HCT116 (cell line): ENCODE measurements around the gene ANXA4. TPM values are rescaled to one million over a fixed set of nuclear protein-coding genes. Genes with fewer than 3 reads are reported as not detected.

ENCODE experiments used
- ATAC-seq: fragments of 200-7000 bp; cut with Tn5 transposase; 2 replicates; pipeline ENCODE4 v1.9.1; 2020; ENCODE audit warnings: mild to moderate bottlenecking, moderate library complexity
- BruUV-seq: library from RNA; stranded (reverse); fragments of 400-500 nt; replicated peaks from 2 replicates; lab custom pipeline; 2021; lab: Mats Ljungman, UMichigan
- CTCF ChIA-PET: fragments of 300-600 bp; sonication (Branson Sonifier 250); formaldehyde crosslinking; loops from one replicate; lab custom pipeline; 2021; ENCODE audit warnings: antibody characterized with exemption; lab: Charles Lee
- POLR2A ChIA-PET: fragments of 300-600, 350-600 bp; sonication (Branson Sonifier 250); formaldehyde crosslinking; loops from one replicate; lab custom pipeline; 2021; ENCODE audit warnings: antibody characterized with exemption; lab: Charles Lee
- RAD21 ChIA-PET, 2 experiments: fragments of 300-600 bp; sonication (Branson Sonifier 250); formaldehyde crosslinking; loops; one replicate each; lab custom pipeline; 2023; ENCODE audit warnings: low total read pairs in 2 of 2; ENCODE audit not compliant: uncharacterized antibody in 2 of 2, unreplicated experiment in 2 of 2, low non-redundant PET in 1 of 2; lab: Charles Lee
- DNase-seq: peaks from one replicate; pipeline ENCODE4 v3.0.0-alpha.2; 2010; ENCODE audit warnings: low read depth, low spot score
- H2AFZ ChIP-seq: fragments of 200-600 bp; shearing (Covaris generic), sonication (generic); 2 replicates; pipeline ENCODE4 v1.6.1; 2017; ENCODE audit warnings: low read depth, mixed run types, mixed read lengths, antibody characterized with exemption, low read length; ENCODE audit not compliant: poor library complexity, severe bottlenecking
- H3K27ac ChIP-seq: 2 replicates; pipeline ENCODE4 v1.5.1; 2012; ENCODE audit warnings: low read depth, low read length
- H3K27me3 ChIP-seq: fragments of 200-600 bp; sonication (generic); 2 replicates; pipeline ENCODE4 v1.6.1; 2016; ENCODE audit warnings: mixed run types, low read length, mixed read lengths; ENCODE audit not compliant: insufficient read depth
- H3K36me3 ChIP-seq, 2 experiments: fragments of 200-500 bp in 1 of 2; fragments of 200-600 bp in 1 of 2; sonication (Bioruptor generic) in 1 of 2; sonication (generic) in 1 of 2; 2 replicates each; pipeline versions ENCODE4 v1.5.1 to v1.6.1; 2014 to 2016; ENCODE audit warnings: low read length in 2 of 2, inconsistent platforms in 1 of 2, mixed read lengths in 1 of 2, mixed run types in 1 of 2; ENCODE audit not compliant: insufficient read depth in 2 of 2, control insufficient read depth in 1 of 2
- H3K4me1 ChIP-seq, 2 experiments: fragments of 200-600 bp in 1 of 2; sonication (generic) in 1 of 2; 2 replicates each; pipeline versions ENCODE4 v1.5.1 to v1.6.1; 2012 to 2017; ENCODE audit warnings: low read length in 2 of 2, inconsistent platforms in 1 of 2, mild to moderate bottlenecking in 1 of 2, mixed read lengths in 1 of 2, mixed run types in 1 of 2, moderate library complexity in 1 of 2; ENCODE audit not compliant: insufficient read depth in 2 of 2, control insufficient read depth in 1 of 2
- H3K4me2 ChIP-seq: fragments of 200-600 bp; sonication (generic); 2 replicates; pipeline ENCODE4 v1.6.1; 2017; ENCODE audit warnings: mixed run types, low read length, mixed read lengths
- H3K4me3 ChIP-seq, 2 experiments: fragments of 200-600 bp in 1 of 2; sonication (generic) in 1 of 2; replicated peaks in 1 of 2; 2 replicates each; pipeline ENCODE4 v1.5.1; 2011 to 2016; ENCODE audit warnings: low read length in 2 of 2, control low read depth in 1 of 2, low read depth in 1 of 2, mild to moderate bottlenecking in 1 of 2, mixed read lengths in 1 of 2, mixed run types in 1 of 2
- H3K79me2 ChIP-seq: fragments of 200-600 bp; sonication (generic); 2 replicates; pipeline ENCODE4 v1.6.1; 2017; ENCODE audit warnings: mild to moderate bottlenecking, mixed run types, low read length, moderate library complexity, mixed read lengths; ENCODE audit not compliant: insufficient read depth
- H3K9ac ChIP-seq: fragments of 200-600 bp; sonication (generic); 2 replicates; pipeline ENCODE4 v1.6.1; 2016; ENCODE audit warnings: low read length, mixed read lengths
- H3K9me2 ChIP-seq: fragments of 200-600 bp; sonication (generic), shearing (Covaris generic); 2 replicates; pipeline ENCODE4 v1.6.1; 2017; ENCODE audit warnings: mixed run types, mild to moderate bottlenecking, moderate library complexity; ENCODE audit not compliant: insufficient read depth
- H3K9me3 ChIP-seq, 2 experiments: fragments of 200-500 bp in 1 of 2; fragments of 200-600 bp in 1 of 2; sonication (Bioruptor generic) in 1 of 2; sonication (generic) in 1 of 2; 2 replicates each; pipeline ENCODE4 v1.6.1; 2014 to 2017; ENCODE audit warnings: low read length in 2 of 2, mixed read lengths in 2 of 2, inconsistent platforms in 1 of 2, low read depth in 1 of 2, mild to moderate bottlenecking in 1 of 2, mixed run types in 1 of 2, moderate library complexity in 1 of 2; ENCODE audit not compliant: control insufficient read depth in 1 of 2, insufficient read depth in 1 of 2
- H4K20me1 ChIP-seq: fragments of 200-600 bp; sonication (generic), shearing (Covaris generic); 2 replicates; pipeline ENCODE4 v1.6.1; 2017; ENCODE audit warnings: mixed run types, mild to moderate bottlenecking, moderate library complexity; ENCODE audit not compliant: insufficient read depth
- SP1 ChIP-seq: IDR thresholded peaks from 2 replicates; pipeline ENCODE4 v1.6.1; 2012; ENCODE audit warnings: low read depth
- intact Hi-C: fragments of 100-400 bp; cut with micrococcal nuclease; formaldehyde crosslinking; loops from 2 replicates; pipeline ENCODE4 v1.10.0; 2022
- total RNA-seq: library from RNA; stranded (reverse); gene quantifications from one replicate; pipeline ENCODE4 v1.2.1, GENCODE V29; 2021; ENCODE audit not compliant: unreplicated experiment
- TF ChIP-seq, protein P1 (sequence below), 3 experiments: fragments of 200-600 bp in 1 of 3; sonication (generic) in 1 of 3; IDR thresholded peaks in 2 of 3; conservative IDR thresholded peaks in 1 of 3; 2 replicates each; pipeline ENCODE4 v1.5.1; 2012 to 2017; ENCODE audit warnings: low read depth in 2 of 3, low read length in 2 of 3, antibody characterized with exemption in 1 of 3, borderline replicate concordance in 1 of 3, control low read depth in 1 of 3, mild to moderate bottlenecking in 1 of 3, mixed read lengths in 1 of 3, mixed run types in 1 of 3, moderate library complexity in 1 of 3; ENCODE audit not compliant: insufficient read depth in 1 of 3
- TF ChIP-seq, protein P2 (sequence below): IDR thresholded peaks from 2 replicates; pipeline ENCODE4 v1.6.1; 2012

ANXA4 gene
- total RNA-seq, 1 experiment from 2014 or later = 64.6 TPM

DNA sequence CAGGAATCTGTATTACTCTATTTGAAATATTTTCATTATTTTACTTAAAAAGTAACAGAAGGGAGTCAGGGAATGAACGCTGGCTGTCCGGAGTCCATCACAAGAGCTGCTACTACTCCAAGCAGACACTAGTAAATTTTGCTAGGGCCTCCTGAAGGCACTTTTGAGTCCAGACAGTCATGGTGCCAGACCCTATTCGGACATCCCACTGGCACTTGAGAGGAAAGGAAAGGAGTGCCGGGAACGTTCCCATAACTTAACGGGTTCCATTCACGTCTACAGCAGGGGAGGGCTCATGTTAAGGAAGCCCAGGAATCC is 87.0 kb downstream of the ANXA4 start:
- no peaks in the 10 kb centered on the region for H3K9me2 ChIP-seq
- peaks cover 36% of the 10 kb centered on the region for H3K79me2 ChIP-seq
- H4K20me1 ChIP-seq = no peaks in the 10 kb centered on the region
- intact Hi-C loops = no loop called here
- H3K4me3 ChIP-seq = peak overlapping the region; percentile 80 to 86
- H3K27me3 ChIP-seq = no peaks in the 10 kb centered on the region
- H3K4me1 ChIP-seq = peaks cover 10 to 16% of the 10 kb centered on the region in 2 experiments; a peak in 3 of 4 replicates
- POLR2A ChIA-PET = interaction anchor here (1.3 kb wide), 1 partner anchor 104 kb away, joined by 5 read pairs; no protein-coding TSS in a partner anchor
- H3K36me3 ChIP-seq = peaks cover 0 to 3% of the 10 kb centered on the region in 2 experiments; a peak in 1 of 4 replicates
- DNase-seq = no peak
- ATAC-seq = no peak
- peak overlapping the region; percentile 42 for H2AFZ ChIP-seq
- no peaks in the 10 kb centered on the region for H3K9me3 ChIP-seq
- RAD21 ChIA-PET = interaction anchor here (1.4 kb wide), 2 partner anchors 104 kb away, joined by 4 to 5 read pairs; no protein-coding TSS in a partner anchor
- CTCF ChIA-PET = interaction anchor here (3.5 kb wide), 2 partner anchors 12 to 104 kb away, joined by 11 to 19 read pairs; no protein-coding TSS in a partner anchor
- TF ChIP-seq, protein P1, sequence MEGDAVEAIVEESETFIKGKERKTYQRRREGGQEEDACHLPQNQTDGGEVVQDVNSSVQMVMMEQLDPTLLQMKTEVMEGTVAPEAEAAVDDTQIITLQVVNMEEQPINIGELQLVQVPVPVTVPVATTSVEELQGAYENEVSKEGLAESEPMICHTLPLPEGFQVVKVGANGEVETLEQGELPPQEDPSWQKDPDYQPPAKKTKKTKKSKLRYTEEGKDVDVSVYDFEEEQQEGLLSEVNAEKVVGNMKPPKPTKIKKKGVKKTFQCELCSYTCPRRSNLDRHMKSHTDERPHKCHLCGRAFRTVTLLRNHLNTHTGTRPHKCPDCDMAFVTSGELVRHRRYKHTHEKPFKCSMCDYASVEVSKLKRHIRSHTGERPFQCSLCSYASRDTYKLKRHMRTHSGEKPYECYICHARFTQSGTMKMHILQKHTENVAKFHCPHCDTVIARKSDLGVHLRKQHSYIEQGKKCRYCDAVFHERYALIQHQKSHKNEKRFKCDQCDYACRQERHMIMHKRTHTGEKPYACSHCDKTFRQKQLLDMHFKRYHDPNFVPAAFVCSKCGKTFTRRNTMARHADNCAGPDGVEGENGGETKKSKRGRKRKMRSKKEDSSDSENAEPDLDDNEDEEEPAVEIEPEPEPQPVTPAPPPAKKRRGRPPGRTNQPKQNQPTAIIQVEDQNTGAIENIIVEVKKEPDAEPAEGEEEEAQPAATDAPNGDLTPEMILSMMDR (IDR thresholded peaks at IDR 0.05 in 2 of 3, conservative IDR thresholded peaks at IDR 0.05 in 1 of 3; ENCODE audit: borderline replicate concordance in 1 of 3, insufficient read depth in 1 of 3, low read depth in 2 of 3, low read length in 2 of 3) = no peak
- TF ChIP-seq SP1 = no peak
- TF ChIP-seq, protein P2, sequence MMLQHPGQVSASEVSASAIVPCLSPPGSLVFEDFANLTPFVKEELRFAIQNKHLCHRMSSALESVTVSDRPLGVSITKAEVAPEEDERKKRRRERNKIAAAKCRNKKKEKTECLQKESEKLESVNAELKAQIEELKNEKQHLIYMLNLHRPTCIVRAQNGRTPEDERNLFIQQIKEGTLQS = no peak
- TF ChIP-seq, all 23 proteins: peak for 0
- TSS peak; percentile 95 for BruUV-seq
- Histone ChIP-seq H3K27ac (peak overlapping the region; percentile 73), H3K9ac (peak overlapping the region; percentile 64), H3K4me2 (peak overlapping the region; percentile 78)
